Activated CD4-positive, alpha-beta T cell treated with anti-CD3 and anti-CD28 coated beads, Interleukin-2, amount 50 U/mL, for 48 hours (primary cell): ENCODE results near the gene FUNDC2.

ENCODE experiments used
- DNase-seq, 2 experiments: peaks; one replicate each; pipeline ENCODE4 v3.0.0-alpha.2; 2020

Gene FUNDC2

DNA sequence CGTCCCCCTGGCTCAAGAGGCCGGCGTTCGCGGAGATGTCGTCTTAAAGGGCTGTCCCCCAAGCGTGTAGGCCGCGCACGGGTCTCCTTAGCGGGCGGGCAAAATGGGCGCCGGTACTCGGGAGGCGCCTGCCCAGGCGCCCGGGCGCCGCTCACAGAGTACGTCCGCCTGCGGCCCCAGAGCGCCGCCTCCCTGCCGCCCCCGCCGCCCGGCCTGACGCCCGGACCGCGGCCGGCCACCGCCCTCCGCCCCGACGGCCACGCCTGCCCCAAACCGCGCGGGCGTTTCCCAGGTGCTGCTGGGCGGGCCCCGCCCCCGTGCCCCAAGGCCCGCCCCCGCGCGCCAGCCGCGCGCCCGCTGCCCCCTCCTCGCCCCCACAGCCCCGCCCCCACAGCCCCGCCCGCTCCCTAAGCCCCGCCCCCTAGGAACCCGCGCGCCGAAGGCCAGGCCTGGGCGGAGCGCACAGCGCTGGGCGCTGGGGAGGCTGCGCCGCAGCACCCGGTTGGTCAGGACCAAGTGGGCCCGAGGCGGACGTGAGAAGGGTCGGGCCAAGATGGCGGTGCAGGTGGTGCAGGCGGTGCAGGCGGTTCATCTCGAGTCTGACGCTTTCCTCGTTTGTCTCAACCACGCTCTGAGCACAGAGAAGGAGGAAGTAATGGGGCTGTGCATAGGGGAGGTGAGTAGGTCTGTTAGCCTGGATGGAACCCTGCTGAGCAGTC, 44.5 kb downstream of the FUNDC2 start, which contains the start of the genes BRCC3, CMC4 and MTCP1:
BRCC3 (plus strand) TSS at position 534 of the 719 bp plus-strand sequence; CDS start at position 554, 20 bp downstream.
CMC4 (minus strand) TSS at position 162 of the 719 bp plus-strand sequence. CDS start 7,113 bp downstream, outside the sequence.
MTCP1 (minus strand) TSS at position 162 of the 719 bp plus-strand sequence. CDS start 5,126 bp downstream, outside the sequence.
- peak; percentile 71 to 79 for DNase-seq

DNA sequence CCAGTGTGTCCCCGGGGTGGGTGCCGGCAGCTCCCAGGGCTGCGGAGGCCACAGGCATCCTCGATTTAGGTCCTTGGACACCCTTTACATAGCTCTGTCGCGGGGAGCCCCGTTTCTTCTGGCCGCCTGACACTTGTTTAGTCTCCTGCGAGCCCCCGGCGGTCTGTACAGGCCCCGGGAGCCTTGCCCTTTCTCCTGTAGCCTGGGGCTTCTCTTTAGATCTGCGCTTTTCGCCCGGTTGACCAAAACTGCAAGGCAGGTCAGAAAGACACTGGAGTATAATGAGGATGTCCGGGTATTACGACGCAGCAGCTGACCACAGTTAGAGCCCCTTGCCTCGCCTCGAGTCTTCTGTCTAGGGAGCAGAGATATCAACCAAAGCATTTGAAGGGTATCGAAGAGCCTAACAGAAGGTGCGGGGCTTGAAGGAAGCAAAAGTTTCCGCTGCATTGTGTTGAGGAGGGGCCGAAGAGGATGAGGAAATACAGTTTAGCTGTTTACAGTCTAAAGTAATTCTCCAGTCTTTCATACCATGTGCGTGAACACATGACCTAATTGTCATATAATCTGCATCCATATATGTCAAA, 45.1 kb downstream of the FUNDC2 start:
- DNase-seq, result no peak

DNA sequence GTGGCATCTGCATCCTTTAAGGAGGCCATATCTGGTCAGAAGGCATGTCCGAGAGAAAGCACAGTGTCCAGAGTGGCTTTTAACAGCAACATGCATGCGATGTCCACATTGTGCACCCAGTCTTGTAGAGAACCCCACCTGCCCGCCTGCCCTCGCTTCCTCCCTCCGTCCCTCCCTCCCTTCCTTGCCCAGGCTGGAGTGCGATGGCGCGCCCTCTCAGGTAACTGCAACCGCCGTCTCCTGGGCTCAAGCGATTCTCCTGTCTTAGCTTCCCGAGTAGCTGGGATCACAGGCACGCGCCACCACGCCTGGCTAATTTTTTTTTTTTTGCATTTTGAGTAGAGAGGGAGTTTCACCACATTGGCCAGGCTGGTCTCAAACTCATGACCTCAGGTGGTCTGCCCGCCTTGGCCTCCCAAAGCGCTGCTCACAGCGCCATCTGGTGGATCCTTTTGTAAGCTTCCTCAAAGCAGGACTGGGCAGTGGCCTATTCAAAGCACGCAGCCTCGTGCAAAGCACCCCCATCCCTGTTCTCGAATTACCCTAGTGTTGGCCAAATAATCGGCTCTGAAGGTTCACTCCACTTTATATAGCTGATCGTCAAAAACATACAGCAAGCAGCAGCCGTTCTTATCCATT, 59.7 kb downstream of the FUNDC2 start:
- peak; percentile 29 to 50 for DNase-seq

DNA sequence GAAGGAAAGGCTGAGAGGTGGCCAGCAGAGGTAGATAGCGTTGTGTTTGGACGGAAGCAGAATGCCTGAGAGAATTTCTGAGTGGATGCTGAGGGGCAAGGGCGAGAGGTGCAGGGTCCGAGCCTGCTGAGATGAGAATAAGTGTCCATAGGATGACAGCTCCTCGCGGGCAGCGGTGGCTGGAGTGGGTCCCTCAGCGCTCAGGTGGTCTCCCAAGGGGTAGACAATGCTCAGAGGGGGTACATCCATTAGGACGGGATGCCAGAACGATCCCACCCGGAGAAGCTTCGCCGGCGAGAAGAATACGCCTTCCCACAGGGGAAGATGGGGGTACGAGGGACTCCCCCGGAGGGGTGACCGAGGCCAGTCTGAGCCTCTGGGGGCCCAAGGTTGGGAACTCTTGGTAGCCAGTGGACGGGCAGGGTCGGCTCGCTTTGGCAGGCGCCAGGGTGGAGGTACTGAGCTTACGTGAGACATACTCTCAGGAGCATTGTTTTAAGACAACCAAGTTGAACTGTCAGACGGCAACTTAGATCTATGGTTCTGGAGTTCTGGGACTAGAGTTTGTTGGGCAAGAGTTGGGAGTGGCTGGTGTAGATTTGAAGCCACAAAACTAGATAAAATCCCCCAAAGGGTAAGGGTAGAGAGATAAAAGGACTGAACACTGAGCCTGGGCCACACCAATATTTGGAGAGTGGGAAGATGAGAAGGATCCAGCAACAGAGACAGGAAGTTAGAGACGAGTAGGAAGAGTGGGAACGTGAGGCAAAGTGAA, 60.5 kb downstream of the FUNDC2 start:
- DNase-seq, result no peak

DNA sequence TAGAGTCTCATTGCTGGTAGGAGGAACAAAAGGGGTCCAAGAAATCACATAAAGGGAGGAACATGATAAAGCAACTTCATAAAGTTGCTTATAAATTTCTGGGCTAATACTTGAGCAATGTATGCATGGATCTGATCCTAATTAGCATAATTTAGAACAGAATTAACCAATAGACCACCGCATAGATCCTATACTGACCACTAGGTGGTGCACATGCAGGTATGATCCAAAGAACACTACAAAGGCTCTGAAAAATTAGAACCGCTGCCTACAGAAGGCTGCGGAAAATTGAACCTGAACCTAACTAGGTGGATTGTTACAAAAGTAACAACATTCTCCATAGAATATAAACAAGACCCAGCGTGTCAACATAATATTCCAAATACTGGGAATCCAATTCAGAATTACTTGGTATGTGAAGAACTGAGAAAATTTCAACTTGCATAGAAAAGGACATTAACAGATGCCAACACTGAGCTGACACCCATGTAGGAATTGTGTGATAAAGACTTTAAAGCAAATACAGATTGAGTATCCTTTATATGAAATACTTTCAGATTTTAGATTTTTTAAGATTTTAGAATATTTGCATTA, 67.9 kb downstream of the FUNDC2 start:
- no peak for DNase-seq

DNA sequence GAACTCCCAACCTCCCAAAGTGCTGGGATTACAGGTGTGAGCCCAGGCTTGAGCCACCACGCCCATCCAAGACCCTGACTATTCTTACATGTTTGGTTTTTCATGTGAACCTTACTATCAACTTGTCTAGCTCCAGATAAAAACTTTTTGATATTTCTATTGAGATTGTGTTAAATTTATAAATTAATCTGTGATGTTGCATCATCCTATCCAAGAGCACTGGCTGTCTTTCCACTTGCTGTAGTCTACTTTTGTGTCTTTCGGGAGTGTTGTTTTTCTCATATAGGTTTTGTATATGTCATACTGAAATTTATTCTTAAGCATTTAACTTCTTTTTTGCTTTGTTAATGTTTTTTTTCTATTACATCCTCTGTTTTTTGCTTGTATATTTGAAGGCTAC, 79.3 kb downstream of the FUNDC2 start:
- DNase-seq, result no peak

DNA sequence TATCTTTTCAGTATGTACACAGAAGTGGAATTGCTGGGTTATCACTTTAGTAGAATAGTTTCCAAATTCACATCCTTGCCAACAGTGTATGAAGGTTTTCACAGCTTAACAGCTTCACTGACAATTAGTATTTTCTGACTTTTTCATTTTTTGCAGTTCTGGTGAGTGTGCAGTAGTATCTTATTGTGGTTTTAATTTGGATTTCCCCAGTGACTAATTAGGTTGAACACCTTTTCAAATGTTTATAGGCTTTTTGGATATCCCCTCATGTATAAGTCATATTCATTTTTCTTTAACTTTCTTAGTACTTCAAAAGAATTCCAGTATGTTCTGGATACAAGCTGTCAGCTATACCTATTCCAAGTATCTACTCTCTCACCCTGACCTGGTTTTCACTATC, 81.8 kb downstream of the FUNDC2 start:
- no peak for DNase-seq
